Measurements from ENCODE around the gene CST7.
A peak's percentile ranks its signal among the peaks of the same experiment; 100 is the strongest.

The CST7 gene

GRCh38 chr20:24958506-24959385 lies 9.7 kb downstream of the CST7 start:
- Mint-ChIP-seq H3K9me3 (no peaks in the 10 kb centered on the region), H3K36me3 (ENCODE audit: insufficient read depth) (peaks cover 100% of the 10 kb centered on the region), H3K27ac (peak overlapping the region; percentile 99), H3K4me1 (ENCODE audit: low read depth in 2 of 2) (peaks cover 75 to 77% of the 10 kb centered on the region in 2 donors), H3K27me3 (no peaks in the 10 kb centered on the region), H3K4me3 (peak overlapping the region; percentile 72 to 79)
- DNase-seq = no peak
- no peak for ATAC-seq (replicated peaks)

GRCh38 chr20:24959591-24960301 lies 10.7 kb downstream of the CST7 start:
- Mint-ChIP-seq H3K4me1 (ENCODE audit: low read depth in 2 of 2) (peaks cover 75 to 78% of the 10 kb centered on the region in 2 donors), H3K27ac (peak overlapping the region; percentile 99), H3K4me3 (peak overlapping the region; percentile 72 to 79), H3K36me3 (ENCODE audit: insufficient read depth) (peaks cover 99% of the 10 kb centered on the region), H3K9me3 (no peaks in the 10 kb centered on the region), H3K27me3 (no peaks in the 10 kb centered on the region)
- DNase-seq = no peak
- ATAC-seq (replicated peaks) = no peak

- H3K4me3 Mint-ChIP-seq = peak overlapping the region; percentile 72 to 79
- no peaks in the 10 kb centered on the region for H3K9me3 Mint-ChIP-seq
- DNase-seq (peak in 1 of 3 experiments; percentile 40), ATAC-seq (replicated peaks) (no peak)
- H3K36me3 Mint-ChIP-seq (ENCODE audit: insufficient read depth) = peaks cover 99% of the 10 kb centered on the region
- peaks cover 77 to 79% of the 10 kb centered on the region in 2 donors for H3K4me1 Mint-ChIP-seq (ENCODE audit: low read depth in 2 of 2)
- H3K27ac Mint-ChIP-seq = peak overlapping the region; percentile 99
- no peaks in the 10 kb centered on the region for H3K27me3 Mint-ChIP-seq
Observed at GRCh38 chr20:24960302-24960801, 11.3 kb downstream of the CST7 start.

GRCh38 chr20:24960861-24961260 lies 11.8 kb downstream of the CST7 start:
- H3K36me3 Mint-ChIP-seq (ENCODE audit: insufficient read depth) = peaks cover 99% of the 10 kb centered on the region
- ATAC-seq (replicated peaks) = peak; percentile 83
- H3K27ac Mint-ChIP-seq = peak overlapping the region; percentile 99
- peaks cover 77 to 80% of the 10 kb centered on the region in 2 donors for H3K4me1 Mint-ChIP-seq (ENCODE audit: low read depth in 2 of 2)
- no peak for DNase-seq
- peak overlapping the region; percentile 72 to 79 for H3K4me3 Mint-ChIP-seq
- no peaks in the 10 kb centered on the region for H3K9me3 Mint-ChIP-seq
- H3K27me3 Mint-ChIP-seq = no peaks in the 10 kb centered on the region

GRCh38 chr20:24961384-24962181 lies 12.5 kb downstream of the CST7 start:
- ATAC-seq (replicated peaks) (peak; percentile 43), DNase-seq (no peak)
- Mint-ChIP-seq H3K4me3 (peak overlapping the region; percentile 72 to 79), H3K36me3 (ENCODE audit: insufficient read depth) (peaks cover 99% of the 10 kb centered on the region), H3K9me3 (no peaks in the 10 kb centered on the region), H3K27me3 (no peaks in the 10 kb centered on the region), H3K27ac (peak overlapping the region; percentile 99), H3K4me1 (ENCODE audit: low read depth in 2 of 2) (peaks cover 74 to 80% of the 10 kb centered on the region in 2 donors)

- peaks cover 72 to 79% of the 10 kb centered on the region in 2 donors for H3K4me1 Mint-ChIP-seq (ENCODE audit: low read depth in 2 of 2)
- DNase-seq (no peak), ATAC-seq (replicated peaks) (no peak)
- peak overlapping the region; percentile 72 to 79 for H3K4me3 Mint-ChIP-seq
- H3K27ac Mint-ChIP-seq = peak overlapping the region; percentile 99
- H3K27me3 Mint-ChIP-seq = no peaks in the 10 kb centered on the region
- H3K36me3 Mint-ChIP-seq (ENCODE audit: insufficient read depth) = peaks cover 99% of the 10 kb centered on the region
- no peaks in the 10 kb centered on the region for H3K9me3 Mint-ChIP-seq
Observed at GRCh38 chr20:24962182-24962492, 13.1 kb downstream of the CST7 start.

GRCh38 chr20:24962510-24962909 lies 13.4 kb downstream of the CST7 start:
- peak overlapping the region; percentile 99 for H3K27ac Mint-ChIP-seq
- peak overlapping the region; percentile 72 to 79 for H3K4me3 Mint-ChIP-seq
- peaks cover 72 to 80% of the 10 kb centered on the region in 2 donors for H3K4me1 Mint-ChIP-seq (ENCODE audit: low read depth in 2 of 2)
- DNase-seq (no peak), ATAC-seq (replicated peaks) (no peak)
- H3K9me3 Mint-ChIP-seq = no peaks in the 10 kb centered on the region
- no peaks in the 10 kb centered on the region for H3K27me3 Mint-ChIP-seq
- H3K36me3 Mint-ChIP-seq (ENCODE audit: insufficient read depth) = peaks cover 99% of the 10 kb centered on the region

GRCh38 chr20:24963672-24964505 lies 14.8 kb downstream of the CST7 start:
- H3K9me3 Mint-ChIP-seq = no peaks in the 10 kb centered on the region
- ATAC-seq (replicated peaks) (no peak), DNase-seq (no peak)
- peak overlapping the region; percentile 99 for H3K27ac Mint-ChIP-seq
- H3K4me3 Mint-ChIP-seq = peak overlapping the region; percentile 72 to 76
- H3K27me3 Mint-ChIP-seq = no peaks in the 10 kb centered on the region
- H3K36me3 Mint-ChIP-seq (ENCODE audit: insufficient read depth) = peaks cover 98% of the 10 kb centered on the region
- peaks cover 73 to 83% of the 10 kb centered on the region in 2 donors for H3K4me1 Mint-ChIP-seq (ENCODE audit: low read depth in 2 of 2)

- H3K27me3 Mint-ChIP-seq = no peaks in the 10 kb centered on the region
- H3K9me3 Mint-ChIP-seq = no peaks in the 10 kb centered on the region
- H3K4me1 Mint-ChIP-seq (ENCODE audit: low read depth in 2 of 2) = peaks cover 69 to 80% of the 10 kb centered on the region in 2 donors
- H3K27ac Mint-ChIP-seq = peak overlapping the region; percentile 99
- H3K36me3 Mint-ChIP-seq (ENCODE audit: insufficient read depth) = peaks cover 98% of the 10 kb centered on the region
- ATAC-seq (replicated peaks) = no peak
- H3K4me3 Mint-ChIP-seq = peak overlapping the region; percentile 72 to 76
- no peak for DNase-seq
Observed at GRCh38 chr20:24964506-24964840, 15.4 kb downstream of the CST7 start.

- peak overlapping the region; percentile 99 for H3K27ac Mint-ChIP-seq
- H3K9me3 Mint-ChIP-seq = no peaks in the 10 kb centered on the region
- peaks cover 62 to 75% of the 10 kb centered on the region in 2 donors for H3K4me1 Mint-ChIP-seq (ENCODE audit: low read depth in 2 of 2)
- peaks cover 98% of the 10 kb centered on the region for H3K36me3 Mint-ChIP-seq (ENCODE audit: insufficient read depth)
- no peaks in the 10 kb centered on the region for H3K27me3 Mint-ChIP-seq
- ATAC-seq (replicated peaks) = no peak
- peak overlapping the region; percentile 72 to 76 for H3K4me3 Mint-ChIP-seq
- DNase-seq = no peak
Observed at GRCh38 chr20:24965065-24965919, 16.2 kb downstream of the CST7 start.

GRCh38 chr20:24966317-24967012 lies 17.4 kb downstream of the CST7 start:
- no peak for ATAC-seq (replicated peaks)
- Mint-ChIP-seq H3K9me3 (no peaks in the 10 kb centered on the region), H3K27ac (peak overlapping the region; percentile 99), H3K27me3 (no peaks in the 10 kb centered on the region), H3K4me3 (peak overlapping the region in 1 of 2 donors; percentile 15), H3K36me3 (ENCODE audit: insufficient read depth) (peaks cover 98% of the 10 kb centered on the region), H3K4me1 (ENCODE audit: low read depth in 2 of 2) (peaks cover 59 to 70% of the 10 kb centered on the region in 2 donors)
- DNase-seq = no peak

All from effector memory CD8-positive, alpha-beta T cell (primary cell).